Pancreas (tissue), 10 donors: ENCODE data around the gene NXF1. TPM values are rescaled to one million over a fixed set of nuclear protein-coding genes. Genes with fewer than 3 reads are reported as not detected.

Source experiments
- ATAC-seq, 4 donors: fragments of 200-7000 bp; cut with Tn5 transposase; one replicate each; pipeline versions ENCODE4 v1.8.0 to v1.9.1; 2020; ENCODE audit warnings: mild to moderate bottlenecking in 4 of 4, moderate library complexity in 4 of 4
- DNase-seq, 6 donors: peaks; one replicate each; pipeline ENCODE4 v3.0.0-alpha.2; 2020
- FAIRE-seq: peaks from 2 replicates; lab custom pipeline; 2012; peaks lifted over from hg19 to GRCh38; lab: Jason Lieb, UNC
- H3K27ac ChIP-seq, 4 donors: fragments of 200-600 bp; sonication (generic); 1 replicate in 3 of 4; 2 replicates in 1 of 4; pipeline versions ENCODE4 v1.5.0 to v1.8.0; 2020
- H3K27me3 ChIP-seq, 4 donors: fragments of 200-600 bp; one replicate each; pipeline ENCODE4 v1.8.0; 2021
- H3K36me3 ChIP-seq, 3 donors: fragments of 200-600 bp; sonication (generic) in 1 of 3; one replicate each; pipeline versions ENCODE4 v1.5.0 to v1.8.0; 2020 to 2021
- H3K4me1 ChIP-seq, 3 donors: fragments of 200-600 bp; one replicate each; pipeline ENCODE4 v1.8.0; 2021
- H3K4me3 ChIP-seq, 4 donors: fragments of 200-600 bp; sonication (generic) in 2 of 4; one replicate each; pipeline versions ENCODE4 v1.5.0 to v1.8.0; 2020 to 2021
- H3K9me3 ChIP-seq, 4 donors: fragments of 200-600 bp; one replicate each; pipeline ENCODE4 v1.8.0; 2021
- WGBS, 2 donors: extraction: QIAGEN DNeasy Blood & Tissue Kit; methylation state at CpG; one replicate each; pipeline ENCODE4 v1.1.7; 2013; 5-methylcytosine and 5-hydroxymethylcytosine counted together
- intact Hi-C, 3 donors: fragments of 100-400 bp; cut with DNase I; formaldehyde crosslinking; loops; one replicate each; pipeline versions ENCODE4 v1.11.1 to v1.14.2; 2022
- polyA plus RNA-seq, 2 donors: library from polyadenylated mRNA; stranded (reverse); fragments of 200-250 nt; gene quantifications; one replicate each; pipeline ENCODE4 v1.2.3, GENCODE V29; 2013
- total RNA-seq, 6 donors: library from RNA; stranded (reverse); fragmentation: NEBNext Ultra II Directional in 4 of 6; extraction: Animal tissue kit (Norgen Biotek cat#: 25700) in 4 of 6; gene quantifications; one replicate each; pipeline versions ENCODE4 v1.2.1 to v1.2.4, GENCODE V29; 2021 to 2023
- TF ChIP-seq, protein P1 (sequence below), 4 donors: fragments of 200-600 bp; sonication (generic) in 3 of 4; IDR thresholded peaks; one replicate each; pipeline versions ENCODE4 v1.5.0 to v1.8.0; 2021; ENCODE audit warnings: antibody characterized with exemption in 4 of 4
- donor health status: healthy with polysubstance abuse.
- donor health status: DM: no; HTN: no; CAD: no; lungs with moderate emphysema.
- donor health status: DM: no; HTN: no; CAD: no.
- donor health status: control.
- donor health status: control.
- donor health status: Bipolar disorder and iron deficiency.
- donor health status: DM: yes; HTN: yes; CAD: no.
- donor health status: DM: no; HTN: no; CAD: no.
- donor health status: DM: no; HTN: no; CAD: no.
- donor health status: DM: yes; HTN: yes; CAD: no.

Gene NXF1
- total and polyA plus RNA-seq, 8 donors, result 20.9 to 294 (median 32.5) TPM

DNA sequence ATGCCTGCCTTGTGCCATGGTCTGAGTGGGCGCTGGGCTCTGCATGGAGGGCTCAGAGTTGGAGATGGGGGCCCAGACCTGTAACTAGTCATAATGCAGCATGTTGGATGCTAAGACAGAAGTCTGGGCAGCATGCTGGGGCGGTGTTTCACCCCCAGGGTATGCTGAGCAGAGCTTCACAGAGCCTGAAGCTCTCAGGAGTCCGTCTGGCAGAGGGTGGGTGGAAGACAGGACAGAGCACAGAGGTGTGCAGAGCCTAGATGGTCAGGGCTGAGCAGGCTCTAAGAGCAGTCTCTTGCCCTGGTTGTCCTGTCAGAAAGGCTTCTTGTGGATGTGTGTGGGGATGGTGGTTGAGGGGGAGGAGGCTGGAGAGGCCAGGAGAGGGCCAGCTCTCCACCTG, 26.8 kb downstream of the NXF1 start:
- TF ChIP-seq, protein P1, sequence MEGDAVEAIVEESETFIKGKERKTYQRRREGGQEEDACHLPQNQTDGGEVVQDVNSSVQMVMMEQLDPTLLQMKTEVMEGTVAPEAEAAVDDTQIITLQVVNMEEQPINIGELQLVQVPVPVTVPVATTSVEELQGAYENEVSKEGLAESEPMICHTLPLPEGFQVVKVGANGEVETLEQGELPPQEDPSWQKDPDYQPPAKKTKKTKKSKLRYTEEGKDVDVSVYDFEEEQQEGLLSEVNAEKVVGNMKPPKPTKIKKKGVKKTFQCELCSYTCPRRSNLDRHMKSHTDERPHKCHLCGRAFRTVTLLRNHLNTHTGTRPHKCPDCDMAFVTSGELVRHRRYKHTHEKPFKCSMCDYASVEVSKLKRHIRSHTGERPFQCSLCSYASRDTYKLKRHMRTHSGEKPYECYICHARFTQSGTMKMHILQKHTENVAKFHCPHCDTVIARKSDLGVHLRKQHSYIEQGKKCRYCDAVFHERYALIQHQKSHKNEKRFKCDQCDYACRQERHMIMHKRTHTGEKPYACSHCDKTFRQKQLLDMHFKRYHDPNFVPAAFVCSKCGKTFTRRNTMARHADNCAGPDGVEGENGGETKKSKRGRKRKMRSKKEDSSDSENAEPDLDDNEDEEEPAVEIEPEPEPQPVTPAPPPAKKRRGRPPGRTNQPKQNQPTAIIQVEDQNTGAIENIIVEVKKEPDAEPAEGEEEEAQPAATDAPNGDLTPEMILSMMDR (IDR thresholded peaks at IDR 0.05), result no peak
- H3K27ac ChIP-seq, result no peak overlapping the region
- 97 to 100% methylated on average over 3 of the region's 3 CpGs for WGBS, 2 donors
- H3K36me3 ChIP-seq, result peaks cover 0 to 15% (median 12%) of the 10 kb centered on the region in 3 donors
- intact Hi-C loops, result no loop called here
- ATAC-seq (no peak), DNase-seq (no peak), FAIRE-seq (no peak)
- no peaks in the 10 kb centered on the region for H3K9me3 ChIP-seq
- no peaks in the 10 kb centered on the region for H3K4me1 ChIP-seq
- no peaks in the 10 kb centered on the region for H3K27me3 ChIP-seq
- no peak overlapping the region for H3K4me3 ChIP-seq

DNA sequence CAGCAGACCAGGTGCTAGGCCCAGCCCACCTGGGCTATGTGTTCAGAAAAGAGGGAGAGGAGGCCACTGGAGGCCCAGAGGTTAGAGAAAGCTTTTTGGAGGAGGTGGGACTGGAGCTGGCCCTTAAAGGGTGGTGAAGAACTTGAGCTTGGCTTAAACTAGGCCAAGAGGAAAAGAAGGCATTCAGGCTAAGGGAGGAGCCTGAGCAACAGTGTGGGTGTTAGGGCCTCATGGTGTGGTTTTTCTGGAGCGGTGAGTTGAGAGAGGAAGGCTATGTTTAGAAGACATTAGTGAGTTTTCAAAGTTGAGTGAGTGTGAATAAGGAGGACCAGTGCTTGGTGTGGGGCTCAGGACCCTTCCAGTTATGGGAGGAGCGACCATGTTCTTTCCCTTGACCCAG, 27.9 kb downstream of the NXF1 start:
- Histone ChIP-seq H3K4me1 (no peaks in the 10 kb centered on the region), H3K9me3 (no peaks in the 10 kb centered on the region), H3K27me3 (no peaks in the 10 kb centered on the region), H3K36me3 (peaks cover 0 to 15% (median 12%) of the 10 kb centered on the region in 3 donors), H3K27ac (no peak overlapping the region), H3K4me3 (no peak overlapping the region)
- TF ChIP-seq, protein P1 (IDR thresholded peaks at IDR 0.05), result no peak
- intact Hi-C loops, result no loop called here
- DNase-seq (no peak), ATAC-seq (no peak), FAIRE-seq (no peak)
- 90 to 97% methylated on average over 2 of the region's 2 CpGs for WGBS, 2 donors

DNA sequence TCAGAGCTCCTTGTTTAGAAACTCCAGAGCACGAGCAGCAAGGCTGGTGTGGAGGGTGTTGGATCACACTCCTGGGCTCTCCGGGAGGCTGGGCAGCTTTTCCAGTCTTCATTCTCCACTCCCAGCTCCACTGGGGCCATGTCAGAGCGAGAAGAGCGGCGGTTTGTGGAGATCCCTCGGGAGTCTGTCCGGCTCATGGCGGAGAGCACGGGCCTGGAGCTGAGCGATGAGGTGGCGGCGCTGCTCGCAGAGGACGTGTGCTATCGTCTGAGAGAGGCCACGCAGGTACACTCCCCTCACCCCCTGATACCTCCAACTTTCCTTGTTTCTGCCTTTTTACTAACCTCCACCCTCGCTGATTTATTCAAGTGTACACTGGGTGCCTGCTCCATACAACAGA, 29.6 kb downstream of the NXF1 start:
- Histone ChIP-seq H3K4me3 (no peak overlapping the region), H3K36me3 (peaks cover 0 to 15% (median 12%) of the 10 kb centered on the region in 3 donors), H3K4me1 (peaks cover 0 to 6% (median under 1%) of the 10 kb centered on the region in 3 donors), H3K27me3 (no peaks in the 10 kb centered on the region), H3K9me3 (no peaks in the 10 kb centered on the region), H3K27ac (no peak overlapping the region)
- DNase-seq, result no peak
- intact Hi-C loops, result no loop called here
- WGBS, 2 donors, result 91 to 96% methylated on average over 17 of the region's 17 CpGs
- ATAC-seq, result no peak
- no peak for FAIRE-seq
- TF ChIP-seq, protein P1 (IDR thresholded peaks at IDR 0.05), result no peak

DNA sequence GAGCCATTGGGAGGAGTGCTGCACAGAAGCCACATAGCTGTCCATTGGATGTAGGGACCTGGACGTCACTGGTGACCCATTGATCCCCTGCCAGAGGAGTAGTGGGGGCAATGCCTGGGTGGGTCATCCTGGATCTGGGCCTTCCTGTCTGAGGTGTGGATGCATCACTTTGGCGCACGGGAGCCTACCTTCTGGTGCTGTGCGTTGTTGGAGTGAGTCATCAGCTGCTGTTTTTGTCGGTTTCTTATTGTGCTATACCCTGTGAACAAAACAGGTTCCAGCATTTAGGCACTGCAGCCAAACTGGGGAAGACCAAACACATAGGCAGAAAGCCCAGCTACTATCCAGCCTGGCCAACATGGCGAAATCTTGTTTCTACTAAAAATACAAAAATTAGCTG, 30.8 kb downstream of the NXF1 start:
- Histone ChIP-seq H3K4me1 (peaks cover 6 to 9% (median 7%) of the 10 kb centered on the region in 3 donors), H3K4me3 (no peak overlapping the region), H3K27me3 (no peaks in the 10 kb centered on the region), H3K27ac (no peak overlapping the region), H3K9me3 (no peaks in the 10 kb centered on the region), H3K36me3 (peaks cover 0 to 15% (median 12%) of the 10 kb centered on the region in 3 donors)
- TF ChIP-seq, protein P1 (IDR thresholded peaks at IDR 0.05), result no peak
- intact Hi-C loops, result no loop called here
- FAIRE-seq, result no peak
- ATAC-seq, result no peak
- 79 to 84% methylated on average over 6 of the region's 6 CpGs for WGBS, 2 donors
- no peak for DNase-seq

DNA sequence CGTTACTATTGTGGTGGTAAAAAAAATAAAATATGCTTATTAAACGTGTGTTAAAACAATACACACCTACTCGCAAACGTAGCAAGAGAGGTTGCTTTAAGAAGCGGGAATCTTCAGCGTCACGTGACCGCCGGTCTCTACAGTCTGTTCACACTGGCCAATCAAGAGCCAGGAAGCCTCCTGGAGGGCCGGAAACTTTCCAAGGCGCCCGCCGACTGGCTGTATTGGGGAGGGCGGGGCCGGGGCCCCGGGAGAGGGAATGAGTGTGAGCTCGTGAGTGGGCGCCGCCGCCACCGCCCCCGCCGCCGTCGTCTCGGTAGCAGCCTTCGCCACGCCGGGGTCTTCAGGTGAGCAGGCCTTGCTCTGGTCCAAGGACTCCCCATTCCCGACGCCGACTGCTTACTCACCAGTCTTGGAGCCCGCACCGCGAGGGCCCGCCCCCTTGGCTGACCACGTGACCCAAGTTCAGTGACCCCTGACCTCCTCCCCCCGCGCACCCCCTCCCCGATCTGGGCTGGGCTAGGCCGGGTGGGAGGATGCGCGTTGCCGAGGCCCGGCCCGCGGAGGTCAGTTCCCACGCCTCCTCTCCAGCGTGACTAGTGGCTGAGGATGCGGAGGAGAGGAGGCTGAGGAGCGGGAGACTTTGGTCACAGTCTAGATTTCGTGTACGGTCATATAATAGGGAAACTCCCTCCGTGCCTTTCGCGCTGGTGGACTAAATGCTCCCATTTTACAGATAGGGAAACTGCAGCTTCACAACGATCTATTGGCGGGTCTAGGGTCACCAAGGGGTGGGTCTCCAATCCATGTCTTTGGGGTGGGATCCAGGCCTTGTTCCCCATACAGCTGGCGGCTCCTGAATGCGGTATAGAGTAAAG, 33.9 kb downstream of the NXF1 start, which contains the start of gene TAF6L:
Gene TAF6L, plus strand, starts transcription at position 253 of the 878 bp plus-strand sequence. CDS start 4,388 bp downstream, outside the sequence.
- Histone ChIP-seq H3K27me3 (no peaks in the 10 kb centered on the region), H3K4me3 (peak within 1 kb of the TSS; percentile 57 to 66 (median 62)), H3K27ac (peak within 1 kb of the TSS; percentile 94 to 97 (median 97)), H3K4me1 (peaks cover 6 to 9% (median 7%) of the 10 kb centered on the region in 3 donors), H3K9me3 (no peaks in the 10 kb centered on the region), H3K36me3 (peaks cover 0 to 10% (median 8%) of the 10 kb centered on the region in 3 donors)
- intact Hi-C loops, result no loop called here
- DNase-seq (peak; percentile 95 to 99 (median 98)), FAIRE-seq (no peak), ATAC-seq (peak; percentile 90 to 96 (median 92))
- TF ChIP-seq, protein P1 (IDR thresholded peaks at IDR 0.05), result no peak
- WGBS, 2 donors, result 2% methylated on average over 42 to 60 of the region's 60 CpGs
